SK-N-SH (cell line): ENCODE results near the gene RARS2.

ENCODE experiments used
- EP300 ChIP-seq, 2 experiments: IDR thresholded peaks; 2 replicates each; pipeline versions ENCODE4 v1.4.0 to v1.6.1; 2012; ENCODE audit warnings: borderline replicate concordance in 1 of 2, low read depth in 1 of 2, low read length in 1 of 2
- POLR2AphosphoS5 ChIP-seq: IDR thresholded peaks from 2 replicates; pipeline ENCODE4 v1.6.1; 2012; ENCODE audit warnings: low read depth, low read length
- RAD21 ChIP-seq: IDR thresholded peaks from 2 replicates; pipeline ENCODE4 v1.6.1; 2012; ENCODE audit warnings: mild to moderate bottlenecking, low read length
- RCOR1 ChIP-seq: fragments of 150-350 bp; IDR thresholded peaks from 2 replicates; pipeline ENCODE4 v1.6.1; 2017; ENCODE audit warnings: antibody characterized with exemption, low read length
- RXRA ChIP-seq: IDR thresholded peaks from 2 replicates; pipeline ENCODE4 v1.4.0; 2012; ENCODE audit warnings: low read depth, mild to moderate bottlenecking, borderline replicate concordance
- TAF1 ChIP-seq: IDR thresholded peaks from 2 replicates; pipeline ENCODE4 v1.6.1; 2012; ENCODE audit warnings: low read depth, mild to moderate bottlenecking, low read length, moderate library complexity, borderline replicate concordance
- YY1 ChIP-seq: IDR thresholded peaks from 2 replicates; pipeline ENCODE4 v1.4.0; 2012; ENCODE audit warnings: low read depth, mild to moderate bottlenecking
- TF ChIP-seq, protein P1 (sequence below): IDR thresholded peaks from 2 replicates; pipeline ENCODE4 v1.6.1; 2012; ENCODE audit warnings: mild to moderate bottlenecking, low read depth, low read length, moderate library complexity
- TF ChIP-seq, protein P2 (sequence below): fragments of 200-600 bp; sonication (generic); IDR thresholded peaks from 2 replicates; pipeline ENCODE4 v1.6.1; 2017; ENCODE audit warnings: antibody characterized with exemption, mild to moderate bottlenecking, moderate library complexity

DNA sequence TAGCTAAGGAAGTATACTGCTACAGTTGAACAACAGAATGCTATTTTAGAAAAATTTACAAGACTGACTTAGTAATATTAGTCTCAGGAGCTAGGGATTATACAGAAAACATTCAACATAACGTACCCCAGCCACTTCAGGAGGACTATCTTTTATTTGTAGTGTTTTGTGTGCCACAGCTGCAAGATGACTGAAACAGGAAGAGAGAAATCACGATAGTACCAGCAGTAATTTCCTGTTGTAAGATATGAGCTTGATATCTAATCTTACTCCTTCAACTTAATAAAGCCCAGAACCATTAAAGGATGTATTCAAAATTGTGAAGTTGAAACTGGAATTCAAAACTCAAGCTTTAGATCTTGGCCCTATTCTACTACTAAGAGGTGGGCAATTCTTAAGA is 75.0 kb downstream of the RARS2 start:
- TF ChIP-seq, protein P1, sequence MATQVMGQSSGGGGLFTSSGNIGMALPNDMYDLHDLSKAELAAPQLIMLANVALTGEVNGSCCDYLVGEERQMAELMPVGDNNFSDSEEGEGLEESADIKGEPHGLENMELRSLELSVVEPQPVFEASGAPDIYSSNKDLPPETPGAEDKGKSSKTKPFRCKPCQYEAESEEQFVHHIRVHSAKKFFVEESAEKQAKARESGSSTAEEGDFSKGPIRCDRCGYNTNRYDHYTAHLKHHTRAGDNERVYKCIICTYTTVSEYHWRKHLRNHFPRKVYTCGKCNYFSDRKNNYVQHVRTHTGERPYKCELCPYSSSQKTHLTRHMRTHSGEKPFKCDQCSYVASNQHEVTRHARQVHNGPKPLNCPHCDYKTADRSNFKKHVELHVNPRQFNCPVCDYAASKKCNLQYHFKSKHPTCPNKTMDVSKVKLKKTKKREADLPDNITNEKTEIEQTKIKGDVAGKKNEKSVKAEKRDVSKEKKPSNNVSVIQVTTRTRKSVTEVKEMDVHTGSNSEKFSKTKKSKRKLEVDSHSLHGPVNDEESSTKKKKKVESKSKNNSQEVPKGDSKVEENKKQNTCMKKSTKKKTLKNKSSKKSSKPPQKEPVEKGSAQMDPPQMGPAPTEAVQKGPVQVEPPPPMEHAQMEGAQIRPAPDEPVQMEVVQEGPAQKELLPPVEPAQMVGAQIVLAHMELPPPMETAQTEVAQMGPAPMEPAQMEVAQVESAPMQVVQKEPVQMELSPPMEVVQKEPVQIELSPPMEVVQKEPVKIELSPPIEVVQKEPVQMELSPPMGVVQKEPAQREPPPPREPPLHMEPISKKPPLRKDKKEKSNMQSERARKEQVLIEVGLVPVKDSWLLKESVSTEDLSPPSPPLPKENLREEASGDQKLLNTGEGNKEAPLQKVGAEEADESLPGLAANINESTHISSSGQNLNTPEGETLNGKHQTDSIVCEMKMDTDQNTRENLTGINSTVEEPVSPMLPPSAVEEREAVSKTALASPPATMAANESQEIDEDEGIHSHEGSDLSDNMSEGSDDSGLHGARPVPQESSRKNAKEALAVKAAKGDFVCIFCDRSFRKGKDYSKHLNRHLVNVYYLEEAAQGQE = no peak
- TF ChIP-seq POLR2AphosphoS5 (no peak), RXRA (no peak), EP300 (IDR thresholded peaks at IDR 0.05; ENCODE audit: borderline replicate concordance in 1 of 2, low read depth in 1 of 2, low read length in 1 of 2) (no peak), RAD21 (no peak), TAF1 (no peak), YY1 (no peak), RCOR1 (no peak)
- TF ChIP-seq, protein P2, sequence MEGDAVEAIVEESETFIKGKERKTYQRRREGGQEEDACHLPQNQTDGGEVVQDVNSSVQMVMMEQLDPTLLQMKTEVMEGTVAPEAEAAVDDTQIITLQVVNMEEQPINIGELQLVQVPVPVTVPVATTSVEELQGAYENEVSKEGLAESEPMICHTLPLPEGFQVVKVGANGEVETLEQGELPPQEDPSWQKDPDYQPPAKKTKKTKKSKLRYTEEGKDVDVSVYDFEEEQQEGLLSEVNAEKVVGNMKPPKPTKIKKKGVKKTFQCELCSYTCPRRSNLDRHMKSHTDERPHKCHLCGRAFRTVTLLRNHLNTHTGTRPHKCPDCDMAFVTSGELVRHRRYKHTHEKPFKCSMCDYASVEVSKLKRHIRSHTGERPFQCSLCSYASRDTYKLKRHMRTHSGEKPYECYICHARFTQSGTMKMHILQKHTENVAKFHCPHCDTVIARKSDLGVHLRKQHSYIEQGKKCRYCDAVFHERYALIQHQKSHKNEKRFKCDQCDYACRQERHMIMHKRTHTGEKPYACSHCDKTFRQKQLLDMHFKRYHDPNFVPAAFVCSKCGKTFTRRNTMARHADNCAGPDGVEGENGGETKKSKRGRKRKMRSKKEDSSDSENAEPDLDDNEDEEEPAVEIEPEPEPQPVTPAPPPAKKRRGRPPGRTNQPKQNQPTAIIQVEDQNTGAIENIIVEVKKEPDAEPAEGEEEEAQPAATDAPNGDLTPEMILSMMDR = no peak
